LNCAP (cell line): ENCODE measurements around the gene TGFBR3L.

Experiments used
- CTCF ChIP-seq: fragments of 450-650 bp; IDR thresholded peaks from 2 replicates; pipeline ENCODE4 v1.5.1; 2017; ENCODE audit warnings: mild to moderate bottlenecking

Gene TGFBR3L

GRCh38 chr19:7909471-7910067 is 5.1 kb upstream of the TGFBR3L start:
- no peak for TF ChIP-seq CTCF

GRCh38 chr19:7910321-7911161 is 4.1 kb upstream of the TGFBR3L start:
- no peak for TF ChIP-seq CTCF

GRCh38 chr19:7911508-7912143 is 3.0 kb upstream of the TGFBR3L start:
- no peak for TF ChIP-seq CTCF

- TF ChIP-seq CTCF: no peak
Measured at GRCh38 chr19:7912144-7912696, 2.4 kb upstream of the TGFBR3L start.

- no peak for TF ChIP-seq CTCF
Measured at GRCh38 chr19:7912697-7913564, 1.7 kb upstream of the TGFBR3L start.

GRCh38 chr19:7913652-7914051 is 978 bp upstream of the TGFBR3L start:
- TF ChIP-seq CTCF: no peak

- no peak for TF ChIP-seq CTCF
Measured at GRCh38 chr19:7914099-7914498, 531 bp upstream of the TGFBR3L start.
